IPS DF 4.7 (cell line): ENCODE measurements around the gene CYP46A1.
"Not testable (repeated sequence)": the region's sequence is repeated elsewhere in the genome, so short reads cannot be mapped to it uniquely, and the experiment has no call there.

Source experiments
- DNase-seq: peaks from one replicate; pipeline ENCODE4 v3.0.0-alpha.2; 2013; ENCODE audit warnings: low spot score; ENCODE audit errors: extremely low read depth

The CYP46A1 gene

GRCh38 chr14:99683619-99684409 is at the start of gene CYP46A1:
Gene CYP46A1, plus strand, starts transcription at chr14:99684298. Its CDS starts 120 bp downstream, at chr14:99684418.
- no peak for DNase-seq

GRCh38 chr14:99634443-99634842 is 49.7 kb upstream of the CYP46A1 start:
- DNase-seq, result no peak

- DNase-seq, result no peak
Observed at GRCh38 chr14:99635116-99635515, 49.0 kb upstream of the CYP46A1 start.

DNA sequence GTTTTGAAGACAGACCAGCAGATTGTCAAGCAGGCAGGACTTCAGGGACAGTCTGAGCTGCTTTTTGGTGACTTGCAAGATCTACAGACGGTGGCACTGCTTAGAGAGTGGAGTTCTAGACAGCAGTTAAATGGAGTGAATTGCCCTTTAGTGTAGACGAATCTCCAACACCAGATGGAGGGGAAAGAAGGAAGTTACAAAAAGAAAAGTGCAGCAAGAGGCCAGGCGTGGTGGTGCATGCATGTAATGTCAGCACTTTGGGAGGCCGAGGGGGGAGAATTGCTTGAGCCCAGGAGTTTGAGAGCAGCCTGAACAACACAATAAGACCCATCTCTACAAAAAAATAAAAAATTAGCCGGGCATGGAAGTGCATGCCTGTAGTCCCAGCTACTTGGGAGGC is 47.6 kb upstream of the CYP46A1 start:
- no peak for DNase-seq

GRCh38 chr14:99637624-99638023 is 46.5 kb upstream of the CYP46A1 start:
- no peak for DNase-seq

- not testable (repeated sequence) for DNase-seq
Observed at GRCh38 chr14:99642771-99643170, 41.3 kb upstream of the CYP46A1 start.

DNA sequence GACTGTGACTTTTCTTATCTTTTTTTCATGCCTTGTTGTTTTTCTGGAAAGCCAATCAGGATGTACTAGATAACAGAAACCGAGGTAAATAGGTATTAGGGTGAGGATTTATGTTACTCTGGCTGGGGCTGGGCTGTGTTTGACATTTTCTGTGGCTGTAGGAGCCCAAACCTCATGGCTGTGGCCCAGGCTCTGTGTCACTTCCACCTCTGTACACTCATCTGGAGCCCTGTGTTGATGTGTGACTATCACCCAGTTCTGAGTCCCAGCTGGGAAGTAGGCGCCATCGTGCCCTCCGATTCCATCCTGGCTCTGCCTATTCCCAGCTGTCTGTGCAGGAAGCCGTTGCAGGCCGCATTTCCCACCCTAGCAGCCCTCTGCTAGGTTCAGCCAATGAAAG is 40.8 kb upstream of the CYP46A1 start:
- DNase-seq, result no peak

GRCh38 chr14:99644035-99644587 is 40.0 kb upstream of the CYP46A1 start:
- DNase-seq, result no peak

- no peak for DNase-seq
Observed at GRCh38 chr14:99644723-99645544, 39.2 kb upstream of the CYP46A1 start, which contains the start of gene HHIPL1. Gene HHIPL1, plus strand, starts transcription at chr14:99645129. Its CDS starts 79 bp downstream, at chr14:99645208.

- no peak for DNase-seq
Observed at GRCh38 chr14:99645545-99646505, 38.3 kb upstream of the CYP46A1 start.

GRCh38 chr14:99647411-99647810 is 36.7 kb upstream of the CYP46A1 start:
- no peak for DNase-seq

DNA sequence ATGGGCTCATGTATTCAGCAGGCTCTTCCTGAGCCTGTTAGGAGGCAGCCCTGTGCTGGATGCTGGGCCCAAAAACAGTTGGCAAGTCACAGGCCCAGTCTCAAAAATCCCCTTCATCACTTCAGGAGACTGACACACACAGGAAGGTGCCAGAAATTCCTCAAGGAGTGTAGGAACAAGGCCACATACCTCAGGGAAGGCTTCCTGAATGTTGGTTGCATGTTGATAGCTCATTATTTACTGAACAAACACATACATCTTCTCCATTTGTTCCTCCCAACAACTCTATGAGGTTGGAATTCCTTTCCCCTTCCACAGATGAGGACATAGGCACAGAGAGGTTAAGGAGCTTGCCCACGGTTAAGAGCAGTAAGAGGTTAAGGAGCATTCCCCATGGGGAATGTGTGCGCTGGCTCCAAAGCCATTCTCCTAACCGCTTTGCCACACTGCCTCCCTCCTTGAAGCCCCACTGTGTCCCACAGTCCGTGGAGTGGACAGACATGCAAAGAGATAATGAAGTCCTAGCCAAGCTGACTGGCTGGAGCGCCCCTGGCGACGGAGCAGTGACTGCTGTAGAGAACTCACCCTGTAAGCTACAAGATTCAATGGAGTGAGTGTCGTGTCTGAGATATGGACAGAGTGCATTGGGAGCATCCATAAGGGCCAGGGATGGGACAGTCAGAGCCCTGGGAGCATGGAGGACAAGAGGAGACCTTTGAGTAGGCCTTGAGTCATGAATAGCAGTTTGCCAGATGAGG is 35.9 kb upstream of the CYP46A1 start:
- DNase-seq, result no peak

DNA sequence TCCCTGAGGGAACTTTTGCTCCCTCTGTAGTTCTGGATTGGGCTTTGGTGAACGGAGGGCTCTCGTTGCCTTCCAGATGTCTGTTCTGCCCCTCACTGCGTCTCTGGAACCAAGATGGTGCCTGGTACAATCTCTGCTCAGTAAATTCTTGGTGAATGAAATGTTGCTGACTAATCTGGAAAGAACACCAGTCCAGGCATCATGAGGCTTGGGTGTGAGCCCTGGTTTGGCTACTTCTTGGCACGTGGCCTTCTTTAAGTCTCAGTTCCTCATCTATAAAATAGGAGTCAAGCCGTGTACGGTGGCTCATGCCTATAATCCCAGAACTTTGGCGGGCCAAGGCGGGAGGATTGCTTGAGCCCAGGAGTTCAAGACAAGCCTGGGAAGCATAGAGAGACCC is 34.9 kb upstream of the CYP46A1 start:
- no peak for DNase-seq

DNA sequence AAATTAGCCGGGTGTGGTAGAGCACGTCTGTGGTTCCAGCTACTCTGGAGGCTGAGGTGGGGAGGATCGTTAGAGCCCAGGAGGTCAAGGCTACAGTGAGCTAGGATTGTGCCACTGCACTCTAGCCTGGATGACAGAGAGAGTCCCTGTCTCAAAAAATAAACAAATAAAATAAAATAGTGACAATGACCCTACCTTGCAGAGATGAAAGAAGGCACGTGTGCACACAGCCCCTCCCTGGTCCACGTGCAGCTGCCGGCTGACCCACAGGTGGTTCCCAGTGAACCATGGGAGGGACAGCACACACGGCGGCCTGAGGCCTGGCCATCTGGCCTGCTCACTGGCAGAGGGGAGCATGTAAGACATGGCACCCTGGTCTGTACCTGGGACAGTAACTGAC is 34.5 kb upstream of the CYP46A1 start:
- no peak for DNase-seq

DNA sequence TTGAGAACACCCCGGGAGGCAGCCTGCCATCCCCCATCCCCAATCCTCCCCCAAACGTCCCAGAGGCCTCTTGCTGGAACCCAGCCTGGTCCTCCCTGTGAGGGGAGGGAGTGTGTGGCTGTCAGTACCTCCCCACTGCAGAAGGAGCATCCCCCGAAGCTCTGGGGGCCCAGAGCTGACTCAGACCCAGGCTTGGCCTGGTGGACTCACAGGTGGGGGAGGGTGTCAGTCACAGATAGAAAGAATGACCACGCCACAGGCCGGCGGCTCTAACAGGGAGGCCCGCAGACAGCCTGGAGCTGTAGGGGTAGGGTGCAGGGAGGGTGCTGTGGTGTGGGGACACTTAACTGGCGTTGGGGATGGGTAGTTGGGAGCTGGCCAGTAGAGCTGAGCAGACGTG is 33.9 kb upstream of the CYP46A1 start:
- no peak for DNase-seq

DNA sequence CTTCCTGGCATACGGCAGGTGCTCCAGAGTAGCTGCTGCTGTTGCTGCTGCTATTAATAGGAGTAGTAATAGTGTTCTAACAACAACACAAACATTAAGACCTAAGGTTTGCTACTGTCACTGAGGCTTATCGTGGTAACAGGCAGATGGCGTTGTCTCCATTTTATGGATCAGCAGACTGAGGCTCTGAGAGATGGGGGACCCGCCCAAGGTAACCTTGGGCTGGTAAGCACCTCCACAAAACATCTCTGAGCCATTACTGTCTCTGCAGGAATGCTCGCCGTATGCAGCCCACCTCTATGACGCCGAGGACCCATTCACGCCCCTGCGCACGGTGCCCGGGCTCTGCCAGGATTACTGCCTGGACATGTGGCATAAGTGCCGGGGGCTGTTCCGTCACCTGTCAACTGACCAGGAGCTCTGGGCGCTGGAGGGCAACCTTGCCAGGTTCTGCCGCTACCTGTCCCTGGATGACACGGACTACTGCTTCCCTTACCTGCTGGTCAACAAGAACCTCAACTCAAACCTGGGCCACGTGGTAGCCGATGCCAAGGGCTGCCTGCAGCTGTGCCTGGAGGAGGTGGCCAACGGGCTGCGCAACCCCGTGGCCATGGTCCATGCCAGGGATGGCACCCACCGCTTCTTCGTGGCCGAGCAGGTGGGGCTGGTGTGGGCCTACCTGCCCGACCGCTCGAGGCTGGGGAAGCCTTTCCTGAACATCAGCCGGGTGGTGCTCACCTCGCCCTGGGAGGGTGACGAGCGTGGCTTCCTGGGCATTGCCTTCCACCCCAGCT is 31.9 kb upstream of the CYP46A1 start:
- DNase-seq, result no peak

DNA sequence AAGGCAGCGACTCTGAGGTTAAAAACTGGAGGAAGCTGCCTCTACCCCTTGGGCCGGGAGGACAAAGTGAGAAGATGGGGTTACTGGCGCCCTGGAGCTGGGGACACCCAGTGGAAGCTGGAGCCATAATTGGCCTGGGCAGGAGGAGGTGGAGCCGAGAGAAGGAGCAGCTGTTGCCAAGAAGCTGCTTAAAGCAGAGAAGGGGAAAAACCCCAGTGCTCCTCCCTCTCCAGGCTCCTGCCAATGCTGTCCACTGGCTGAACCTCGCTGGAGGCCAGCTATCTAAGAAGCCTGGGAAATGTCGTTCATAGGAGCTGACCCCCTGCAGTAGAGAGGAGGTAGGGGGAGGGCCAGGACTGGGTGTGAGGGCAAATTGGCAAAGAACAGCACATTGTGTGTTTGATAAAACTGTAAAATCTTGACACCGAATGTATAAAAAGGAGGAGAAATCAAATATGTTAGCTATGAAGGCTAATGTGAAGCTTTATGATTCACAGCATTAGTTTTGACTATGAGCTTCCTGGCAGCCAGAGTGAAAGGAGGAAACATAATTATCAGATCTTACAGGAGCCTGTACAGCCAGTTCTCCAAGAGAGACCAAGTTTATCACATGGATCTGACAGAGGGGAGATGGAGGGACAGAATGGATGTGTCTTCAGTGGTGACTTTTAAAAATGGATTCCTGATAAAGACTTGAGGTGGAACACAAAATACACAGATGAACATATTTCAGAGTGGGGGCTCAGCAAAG is 29.7 kb upstream of the CYP46A1 start:
- DNase-seq, result no peak

DNA sequence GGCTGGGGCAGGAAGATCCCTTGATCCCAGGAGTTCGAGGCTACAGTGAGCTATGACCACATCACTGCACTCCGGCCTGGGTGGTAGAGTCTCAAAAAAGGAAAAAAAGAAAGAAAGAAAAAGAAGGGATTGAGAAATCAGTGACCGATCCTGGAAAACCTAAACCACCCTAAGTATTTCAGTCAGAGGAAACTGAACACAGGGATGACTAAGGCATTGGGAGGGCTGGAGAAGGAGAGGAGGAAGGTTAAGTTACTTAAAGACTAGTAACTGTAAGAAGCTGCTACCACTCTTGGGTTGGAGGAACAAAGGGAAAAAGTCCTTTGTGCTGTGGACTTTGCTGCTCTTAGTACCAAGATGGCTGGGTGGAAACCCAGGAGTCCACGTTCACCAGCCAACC is 28.6 kb upstream of the CYP46A1 start:
- DNase-seq, result no peak

DNA sequence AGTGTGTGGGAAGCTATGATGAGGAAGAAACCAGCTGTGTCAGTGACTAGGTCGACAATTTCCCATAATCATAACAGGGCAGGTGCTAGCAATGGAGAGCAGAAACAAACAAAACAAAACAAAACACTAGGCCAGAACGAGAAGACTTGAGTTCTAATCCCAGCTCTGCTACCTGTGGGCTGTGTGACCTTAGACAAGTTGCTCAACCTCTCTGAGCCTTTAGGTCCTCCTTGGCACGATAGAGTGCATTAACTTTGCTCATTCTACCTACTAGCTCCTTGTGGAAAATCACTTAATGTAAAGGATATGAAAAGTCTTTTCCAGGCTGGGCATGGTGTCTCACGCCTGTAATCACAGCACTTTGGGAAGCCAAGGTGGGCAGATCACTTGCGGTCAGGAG is 27.9 kb upstream of the CYP46A1 start:
- no peak for DNase-seq
